Epithelial cell of esophagus (primary cell): ENCODE results near the gene PRKCZ.
"Not testable (repeated sequence)": the region's sequence is repeated elsewhere in the genome, so short reads cannot be mapped to it uniquely, and the experiment has no call there.

Experiments
- DNase-seq: peaks from one replicate; pipeline ENCODE4 v3.0.0; 2010; ENCODE audit warnings: low read depth
- H3K4me3 ChIP-seq: 2 replicates; pipeline ENCODE4 v1.5.1; 2011; ENCODE audit warnings: mild to moderate bottlenecking, low read length, control low read depth
- CTCF ChIP-seq: IDR thresholded peaks from 2 replicates; pipeline ENCODE4 v1.5.1; 2011; ENCODE audit warnings: low read depth, mild to moderate bottlenecking, low read length, control low read depth, inconsistent platforms; ENCODE audit not compliant: insufficient read depth; ENCODE audit errors: missing control alignments

The PRKCZ gene

GRCh38 chr1:2091611-2092604 is 41.7 kb downstream of the PRKCZ start:
- no peak for DNase-seq
- peak; percentile 29 for TF ChIP-seq CTCF
- H3K4me3 ChIP-seq: no peak overlapping the region

- TF ChIP-seq CTCF: no peak
- DNase-seq: no peak
- H3K4me3 ChIP-seq: no peak overlapping the region
Measured at GRCh38 chr1:2093055-2093454, 42.8 kb downstream of the PRKCZ start.

GRCh38 chr1:2093636-2094035 is 43.4 kb downstream of the PRKCZ start:
- no peak for DNase-seq
- H3K4me3 ChIP-seq: no peak overlapping the region
- no peak for TF ChIP-seq CTCF

GRCh38 chr1:2094269-2095158 is 44.3 kb downstream of the PRKCZ start:
- not testable (repeated sequence) for DNase-seq, H3K4me3 ChIP-seq

- no peak for DNase-seq
- TF ChIP-seq CTCF: no peak
- no peak overlapping the region for H3K4me3 ChIP-seq
Measured at GRCh38 chr1:2095394-2095793, 45.2 kb downstream of the PRKCZ start.

- TF ChIP-seq CTCF: no peak
- DNase-seq: no peak
- H3K4me3 ChIP-seq: no peak overlapping the region
Measured at GRCh38 chr1:2095981-2096736, 45.9 kb downstream of the PRKCZ start.
